ENCODE data around the gene EXOC6.

The EXOC6 gene

DNA sequence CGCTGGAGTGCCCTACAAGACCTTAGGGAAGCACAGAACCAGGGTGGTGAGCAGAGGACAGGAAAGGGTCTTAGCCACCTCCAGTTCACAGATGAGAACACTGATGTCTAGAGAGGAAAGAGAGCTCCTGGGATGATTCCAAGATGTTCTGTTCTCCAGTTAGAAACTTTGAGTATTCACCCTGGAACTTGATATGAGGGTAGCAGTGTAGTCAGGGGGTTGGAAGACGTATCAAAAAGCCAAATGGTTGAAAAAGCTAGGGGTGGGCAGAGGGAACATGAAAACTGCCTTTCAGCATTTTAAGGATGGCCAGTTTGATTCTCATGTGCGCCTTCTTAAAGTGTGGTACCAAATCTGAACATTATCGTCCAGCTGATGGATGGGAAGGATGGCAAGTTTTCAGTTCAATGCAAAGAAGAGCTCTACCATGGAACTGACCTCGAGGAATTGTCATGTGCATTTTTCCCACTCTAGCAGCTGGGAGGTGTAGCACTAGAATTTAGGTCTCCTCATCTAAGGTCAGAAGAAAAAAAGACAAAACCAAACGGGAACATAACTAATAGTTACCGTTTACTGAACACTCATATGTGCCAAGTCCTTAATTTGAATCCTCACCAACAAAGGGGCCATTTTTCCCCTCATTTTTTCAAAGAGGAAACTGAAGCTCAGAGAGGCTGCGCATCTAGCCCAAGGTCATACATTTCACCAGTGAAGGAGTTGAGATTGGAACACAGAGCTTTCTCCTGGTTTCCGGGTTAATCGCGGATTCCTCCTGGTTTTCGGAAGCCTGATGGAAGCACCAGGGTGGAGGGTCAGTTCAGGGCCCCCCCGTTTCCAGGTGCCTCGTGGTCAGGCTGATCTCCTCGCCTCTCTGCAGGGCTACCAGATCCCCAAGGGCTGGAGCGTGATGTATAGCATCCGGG is 219.4 kb downstream of the EXOC6 start:
- DNase-seq = no peak

DNA sequence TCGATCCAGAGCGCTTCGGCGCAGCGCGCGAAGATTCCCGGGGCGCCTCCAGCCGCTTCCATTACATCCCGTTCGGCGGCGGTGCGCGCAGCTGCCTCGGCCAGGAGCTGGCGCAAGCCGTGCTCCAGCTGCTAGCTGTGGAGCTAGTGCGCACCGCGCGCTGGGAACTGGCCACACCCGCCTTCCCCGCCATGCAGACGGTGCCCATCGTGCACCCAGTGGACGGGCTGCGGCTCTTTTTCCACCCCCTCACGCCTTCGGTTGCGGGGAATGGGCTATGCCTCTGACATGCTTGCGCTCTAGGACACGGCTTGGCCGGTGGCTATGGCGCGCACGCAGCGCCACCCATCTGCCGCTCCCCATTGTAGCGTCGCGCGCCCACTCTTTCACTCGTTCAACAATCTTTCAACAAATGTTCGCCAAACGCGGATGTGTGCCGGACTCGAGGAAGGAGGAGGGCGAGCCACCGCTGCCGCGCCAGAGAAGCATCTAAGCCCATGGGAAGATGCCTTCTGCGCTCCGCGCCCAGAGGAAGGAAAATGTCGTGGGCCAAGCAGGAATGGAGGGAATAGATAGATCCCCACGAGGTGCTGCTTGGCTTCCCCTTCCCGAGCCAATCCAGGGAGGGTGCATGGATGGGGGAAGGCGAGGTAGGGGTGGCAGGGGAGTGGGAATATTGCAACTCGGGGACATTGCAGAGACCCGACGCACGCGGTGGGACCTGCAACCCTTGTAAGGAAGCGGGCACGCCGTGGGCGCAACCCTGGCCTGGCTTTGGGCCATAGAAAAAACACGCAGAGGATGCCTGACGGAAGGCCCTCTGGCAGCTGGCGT is 220.3 kb downstream of the EXOC6 start:
- peak; percentile 61 for DNase-seq

DNA sequence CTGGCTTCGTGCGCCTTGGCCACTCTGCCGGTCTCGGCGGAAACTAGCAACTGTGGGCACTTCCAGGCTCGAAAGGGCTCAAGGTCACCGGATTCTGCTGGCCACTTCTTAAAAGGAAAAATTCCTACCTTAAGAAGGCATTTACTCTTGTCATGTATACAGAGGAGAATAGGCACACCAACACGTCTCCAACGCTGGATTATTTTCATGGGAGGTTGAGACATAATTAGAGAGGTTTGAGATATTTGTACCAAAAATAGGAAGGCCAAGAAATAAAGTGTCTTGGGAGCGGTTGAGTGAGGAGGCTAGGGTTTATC is 220.9 kb downstream of the EXOC6 start:
- no peak for DNase-seq

- no peak for DNase-seq
Observed at GRCh38 chr10:93070378-93071176, 222.3 kb downstream of the EXOC6 start.

GRCh38 chr10:93071177-93071472 is 222.8 kb downstream of the EXOC6 start:
- no peak for DNase-seq

DNA sequence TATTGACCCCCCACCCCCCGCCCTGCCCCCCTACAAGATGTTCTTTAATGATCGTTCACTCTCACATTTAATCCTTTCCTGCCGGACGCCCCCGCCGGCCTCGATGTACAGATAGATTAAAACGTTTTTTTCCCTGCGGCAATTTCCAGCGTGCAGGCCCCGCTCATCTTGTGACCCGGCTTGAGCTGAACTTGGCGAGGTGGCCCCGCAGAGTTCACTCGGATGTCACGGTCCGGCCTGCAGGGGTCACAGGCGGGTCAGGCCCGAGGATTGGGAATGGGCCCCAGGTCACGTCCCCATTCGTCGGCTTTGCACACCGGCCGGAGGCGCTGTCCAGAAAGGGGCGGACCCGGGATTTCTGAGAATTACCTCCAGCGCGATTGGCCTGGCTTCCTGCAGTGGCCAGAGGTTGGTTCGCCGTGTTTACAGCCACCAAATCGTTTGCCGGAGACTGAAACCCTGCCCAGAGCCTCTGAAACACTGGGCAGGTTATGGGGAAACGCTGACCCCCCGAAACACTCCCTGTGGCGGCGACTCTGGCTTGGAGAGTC is 223.4 kb downstream of the EXOC6 start:
- peak; percentile 35 for DNase-seq

DNA sequence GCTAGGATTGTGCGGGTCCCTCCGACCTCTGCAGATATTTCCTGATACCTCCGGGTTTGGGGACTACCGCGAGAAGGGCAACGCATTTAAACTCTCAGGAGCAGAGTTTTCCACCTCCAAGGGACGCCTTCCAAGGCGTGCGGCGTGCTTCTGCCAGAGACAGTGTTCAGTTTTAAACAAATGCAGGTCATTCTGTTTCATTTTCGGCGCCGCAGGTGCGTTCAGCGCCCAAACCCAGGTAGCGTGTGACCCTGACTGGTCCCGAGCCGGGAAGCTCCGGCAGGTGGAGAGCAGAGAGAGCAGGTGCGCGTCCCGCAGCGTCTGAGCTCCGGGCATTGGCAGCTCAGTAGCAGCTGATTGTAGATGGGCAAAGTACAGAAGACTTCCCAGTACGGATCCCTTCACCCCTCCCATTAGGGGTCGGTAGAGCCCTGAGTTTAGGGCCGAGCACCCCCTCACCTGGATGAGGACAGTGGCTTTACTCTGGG is 223.9 kb downstream of the EXOC6 start:
- DNase-seq = no peak

DNA sequence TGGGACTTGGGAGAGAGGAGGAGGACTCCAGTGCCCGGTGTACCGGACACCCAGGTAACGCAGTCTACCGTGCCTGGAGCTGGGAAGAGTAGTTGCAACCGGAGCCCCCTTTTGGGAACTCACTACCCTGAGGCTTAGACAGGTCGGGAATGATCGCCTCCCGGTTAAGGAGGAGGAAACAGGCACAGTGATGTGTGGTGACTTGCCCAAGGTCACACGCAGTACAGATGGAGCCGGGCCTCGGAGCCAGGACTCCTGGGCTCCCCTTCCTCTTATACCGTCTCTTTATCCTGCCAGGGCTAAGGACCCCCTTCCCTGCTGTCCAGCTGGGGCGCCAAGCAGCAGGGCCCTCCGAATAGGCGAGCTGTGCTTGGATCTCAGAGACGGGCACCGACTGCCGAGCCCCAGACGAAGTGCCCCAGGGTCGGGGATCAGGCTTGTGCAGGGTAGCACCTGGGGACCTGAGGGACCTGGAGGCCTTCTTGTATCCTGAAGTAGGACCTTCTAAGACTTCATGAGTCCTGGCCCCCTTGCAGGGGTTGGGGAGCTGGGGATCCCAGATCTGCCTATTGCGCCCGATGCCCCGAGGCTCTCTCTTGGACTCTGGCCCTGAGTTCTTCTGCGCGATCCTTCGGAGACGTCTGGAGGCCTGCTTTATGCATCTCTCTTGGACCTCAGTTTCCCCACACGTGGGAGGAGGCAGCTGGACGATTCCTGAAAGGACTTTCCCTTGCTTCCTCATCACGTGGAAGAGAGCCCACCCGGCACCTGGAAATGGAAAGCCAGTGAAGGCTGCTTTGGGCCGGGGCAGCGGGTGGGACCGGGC is 224.6 kb downstream of the EXOC6 start:
- DNase-seq = no peak

- no peak for DNase-seq
Observed at GRCh38 chr10:93073539-93074146, 225.3 kb downstream of the EXOC6 start, which contains the start of gene CYP26A1. TSS of gene CYP26A1 (plus strand) at chr10:93073893. CDS start at chr10:93073935, 42 bp downstream.

GRCh38 chr10:93074147-93074596 is 225.9 kb downstream of the EXOC6 start:
- DNase-seq = no peak

- DNase-seq = no peak
Observed at GRCh38 chr10:93074597-93075368, 226.5 kb downstream of the EXOC6 start.

- DNase-seq = no peak
Observed at GRCh38 chr10:93075369-93076221, 227.3 kb downstream of the EXOC6 start.

DNA sequence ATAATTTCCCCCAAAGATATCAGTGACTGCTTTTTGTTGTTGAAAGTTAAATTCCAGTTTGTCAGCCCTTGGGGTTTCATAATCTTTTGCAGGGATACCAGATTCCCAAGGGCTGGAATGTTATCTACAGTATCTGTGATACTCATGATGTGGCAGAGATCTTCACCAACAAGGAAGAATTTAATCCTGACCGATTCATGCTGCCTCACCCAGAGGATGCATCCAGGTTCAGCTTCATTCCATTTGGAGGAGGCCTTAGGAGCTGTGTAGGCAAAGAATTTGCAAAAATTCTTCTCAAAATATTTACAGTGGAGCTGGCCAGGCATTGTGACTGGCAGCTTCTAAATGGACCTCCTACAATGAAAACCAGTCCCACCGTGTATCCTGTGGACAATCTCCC is 228.6 kb downstream of the EXOC6 start:
- DNase-seq = no peak

DNA sequence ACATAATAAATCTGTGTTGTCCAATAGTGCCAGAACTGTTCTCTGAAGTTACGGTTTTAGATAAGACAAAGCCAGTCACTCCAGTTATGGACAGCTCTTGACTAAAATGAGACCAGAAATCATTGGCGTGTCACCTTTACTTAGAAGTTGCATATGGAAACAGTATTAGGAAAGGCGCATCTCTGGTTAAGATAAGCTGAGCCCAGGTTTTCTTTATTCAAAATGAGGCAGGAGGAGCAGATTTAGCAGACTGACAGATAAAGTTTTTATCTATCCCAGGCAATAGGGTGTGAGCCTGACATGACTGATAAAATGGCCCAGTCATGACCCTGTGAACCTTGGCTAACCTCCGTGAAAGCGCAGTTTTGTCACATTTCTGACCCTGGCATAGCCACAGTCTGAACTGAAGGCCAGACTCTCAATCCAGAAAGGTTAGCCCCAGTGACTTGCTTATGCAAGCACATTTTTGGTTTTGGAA is 229.6 kb downstream of the EXOC6 start:
- no peak for DNase-seq

GRCh38 chr10:93079663-93080349 is 231.5 kb downstream of the EXOC6 start:
- DNase-seq = no peak

DNA sequence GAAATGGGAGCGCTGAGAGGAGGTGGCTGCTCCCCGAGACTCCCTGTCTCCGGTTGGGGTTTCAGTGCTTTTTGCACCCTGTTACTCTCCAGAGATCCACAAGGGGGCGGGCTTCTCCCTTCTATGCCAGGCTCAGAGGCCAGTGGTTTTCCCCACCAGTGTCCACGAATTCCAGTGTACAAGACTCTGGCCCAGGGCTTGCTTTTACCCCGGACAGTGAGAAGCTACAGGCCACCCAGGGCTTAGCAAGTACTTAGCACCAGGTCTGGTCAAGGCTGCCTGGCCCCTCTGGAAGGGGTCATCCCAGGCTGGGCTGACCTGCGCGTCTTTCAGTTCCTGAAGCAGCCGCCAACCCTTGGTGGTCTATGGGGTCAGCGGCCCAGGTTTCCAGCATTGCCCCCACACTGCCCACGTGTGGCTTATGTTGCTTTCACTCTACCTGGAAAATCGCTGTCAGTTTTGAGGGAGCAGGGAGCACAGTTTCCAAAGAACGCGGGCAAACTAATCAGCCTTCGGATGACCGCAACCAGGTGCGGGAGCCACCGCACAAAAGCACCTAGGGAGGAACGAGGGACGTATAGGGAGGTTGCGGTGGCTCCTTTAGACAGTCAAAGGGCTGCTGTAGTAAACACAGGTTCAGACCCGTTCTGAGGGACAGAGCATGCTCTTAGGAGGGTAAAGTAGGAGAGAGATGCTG is 232.2 kb downstream of the EXOC6 start:
- peak; percentile 65 for DNase-seq

- no peak for DNase-seq
Observed at GRCh38 chr10:93081318-93081717, 233.0 kb downstream of the EXOC6 start.

GRCh38 chr10:93081834-93082233 is 233.5 kb downstream of the EXOC6 start:
- no peak for DNase-seq

Measured in right hindlimb (tissue), 1 donor.